Activated T-helper 2 cell treated with anti-CD3 and anti-CD28 coated beads, Interferon-gamma antibody, Interleukin-2, Interleukin-4, amounts not matched to agents 10 μg/mL and 5 μg/mL and 100 μg/mL, durations not matched to agents 14 hours and 24 hours and 36 hours (primary cell): Measurements from ENCODE around the gene MKNK2. TPM values are rescaled to one million over a fixed set of nuclear protein-coding genes. Genes with fewer than 3 reads are reported as not detected.
"Not testable (repeated sequence)": the region's sequence is repeated elsewhere in the genome, so short reads cannot be mapped to it uniquely, and the experiment has no call there.

Source experiments
- DNase-seq: peaks from one replicate; pipeline ENCODE4 v3.0.0; 2021; ENCODE audit warnings: low spot score
- H3K27ac Mint-ChIP-seq: one replicate; pipeline ENCODE4 v1.8.0; 2021; ENCODE audit warnings: mixed read lengths
- H3K27me3 Mint-ChIP-seq: one replicate; pipeline ENCODE4 v1.8.0; 2021; ENCODE audit warnings: low read depth, mixed read lengths
- H3K36me3 Mint-ChIP-seq: one replicate; pipeline ENCODE4 v1.8.0; 2021; ENCODE audit warnings: low read depth, mixed read lengths
- H3K4me1 Mint-ChIP-seq: one replicate; pipeline ENCODE4 v1.8.0; 2021; ENCODE audit warnings: low read depth, mixed read lengths
- H3K4me3 Mint-ChIP-seq: one replicate; pipeline ENCODE4 v1.8.0; 2021; ENCODE audit warnings: low read depth, mild to moderate bottlenecking, moderate library complexity, mixed read lengths
- H3K9me3 Mint-ChIP-seq: one replicate; pipeline ENCODE4 v1.8.0; 2021; ENCODE audit warnings: mixed read lengths
- intact Hi-C: fragments of 100-400 bp; cut with micrococcal nuclease; formaldehyde crosslinking; loops from one replicate; pipeline ENCODE4 v1.15.1; 2023
- total RNA-seq: library from RNA; stranded (reverse); gene quantifications from 2 replicates; pipeline ENCODE4 v1.2.3, GENCODE V29; 2022

MKNK2 gene
- total RNA-seq, 1 donor from 2014 or later = 176 TPM

- H3K27ac Mint-ChIP-seq = no peak overlapping the region
- no peak overlapping the region for H3K4me3 Mint-ChIP-seq
- no peaks in the 10 kb centered on the region for H3K27me3 Mint-ChIP-seq
- H3K36me3 Mint-ChIP-seq = peaks cover 12% of the 10 kb centered on the region
- peak; percentile 55 for DNase-seq
- intact Hi-C loops = no loop called here
- peaks cover 12% of the 10 kb centered on the region for H3K4me1 Mint-ChIP-seq
- H3K9me3 Mint-ChIP-seq = no peaks in the 10 kb centered on the region
Observed at GRCh38 chr19:2034729-2035589, 16.1 kb downstream of the MKNK2 start.

DNA sequence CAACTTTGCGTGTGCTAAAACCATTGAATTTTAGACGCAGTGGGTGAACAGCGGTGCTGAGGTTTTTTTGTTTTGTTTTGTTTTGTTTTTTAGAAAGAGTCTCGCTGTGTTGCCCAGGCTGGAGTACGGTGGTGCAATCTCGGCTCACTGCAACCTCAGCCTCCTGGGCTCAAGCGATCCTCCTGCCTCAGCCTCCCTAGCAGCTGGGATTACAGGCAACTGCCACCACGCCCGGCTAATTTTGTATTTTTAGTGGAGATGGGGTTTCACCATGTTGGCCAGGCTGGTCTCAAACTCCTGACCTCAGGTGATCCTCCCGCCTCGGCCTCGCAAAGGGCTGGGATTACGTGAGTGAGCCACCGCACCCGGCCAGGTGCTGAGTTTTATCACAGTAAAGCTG, 16.8 kb downstream of the MKNK2 start:
- peaks cover 12% of the 10 kb centered on the region for H3K4me1 Mint-ChIP-seq
- H3K4me3 Mint-ChIP-seq, H3K9me3 Mint-ChIP-seq, DNase-seq, H3K27ac Mint-ChIP-seq, H3K36me3 Mint-ChIP-seq, H3K27me3 Mint-ChIP-seq, intact Hi-C loops: not testable (repeated sequence)

DNA sequence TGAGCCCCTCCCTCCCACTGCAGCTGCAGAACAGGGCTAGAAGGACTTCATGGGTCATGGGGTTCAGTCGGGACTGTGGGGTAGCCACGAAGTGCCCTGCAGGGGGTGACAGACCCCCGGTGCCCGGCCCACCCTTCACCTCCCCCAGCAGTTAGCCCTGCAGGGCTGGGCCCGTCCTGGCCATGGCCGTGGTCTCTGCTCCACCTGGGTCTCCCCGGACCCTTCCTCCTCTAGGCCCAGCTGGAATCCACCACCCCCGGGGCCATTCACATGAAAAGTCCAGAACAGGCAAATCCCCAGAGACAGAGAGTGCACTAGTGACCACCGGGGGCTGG, 17.3 kb downstream of the MKNK2 start:
- no peak overlapping the region for H3K4me3 Mint-ChIP-seq
- H3K27ac Mint-ChIP-seq = no peak overlapping the region
- DNase-seq = no peak
- peaks cover 5% of the 10 kb centered on the region for H3K36me3 Mint-ChIP-seq
- H3K27me3 Mint-ChIP-seq = no peaks in the 10 kb centered on the region
- H3K9me3 Mint-ChIP-seq = no peaks in the 10 kb centered on the region
- intact Hi-C loops = no loop called here
- H3K4me1 Mint-ChIP-seq = peaks cover 12% of the 10 kb centered on the region

- peaks cover 12% of the 10 kb centered on the region for H3K4me1 Mint-ChIP-seq
- DNase-seq = no peak
- no peaks in the 10 kb centered on the region for H3K27me3 Mint-ChIP-seq
- intact Hi-C loops = no loop called here
- peaks cover 5% of the 10 kb centered on the region for H3K36me3 Mint-ChIP-seq
- no peak overlapping the region for H3K27ac Mint-ChIP-seq
- no peak overlapping the region for H3K4me3 Mint-ChIP-seq
- H3K9me3 Mint-ChIP-seq = no peaks in the 10 kb centered on the region
Observed at GRCh38 chr19:2033115-2033824, 17.8 kb downstream of the MKNK2 start.

- Mint-ChIP-seq H3K27ac (peak overlapping the region; percentile 34), H3K4me3 (peak overlapping the region; percentile 27), H3K36me3 (no peaks in the 10 kb centered on the region), H3K27me3 (no peaks in the 10 kb centered on the region), H3K4me1 (peaks cover 12% of the 10 kb centered on the region), H3K9me3 (no peaks in the 10 kb centered on the region)
- intact Hi-C loops = no loop called here
- DNase-seq = no peak
Observed at GRCh38 chr19:2032296-2032941, 18.6 kb downstream of the MKNK2 start.

DNA sequence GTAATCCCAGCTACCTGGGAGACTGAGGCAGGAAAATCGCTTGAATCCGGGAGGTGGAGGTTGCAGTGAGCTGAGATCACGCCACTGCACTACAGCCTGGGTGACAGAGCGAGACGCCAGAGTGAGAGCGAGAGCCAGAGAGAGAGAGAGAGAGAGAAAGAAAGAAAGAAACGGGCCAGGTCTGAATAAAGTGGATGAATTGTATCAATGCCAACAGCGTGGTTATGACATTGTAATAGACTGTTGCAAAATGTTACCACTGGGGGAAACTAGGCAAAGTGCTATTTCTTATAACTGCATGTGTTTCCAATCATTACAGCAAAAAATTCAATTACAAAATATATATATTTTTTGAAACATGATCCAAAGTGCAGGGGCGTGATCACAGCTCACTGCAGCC, 23.7 kb downstream of the MKNK2 start:
- peaks cover 7% of the 10 kb centered on the region for H3K4me1 Mint-ChIP-seq
- H3K9me3 Mint-ChIP-seq = peaks cover 10% of the 10 kb centered on the region
- H3K36me3 Mint-ChIP-seq = no peaks in the 10 kb centered on the region
- no peak overlapping the region for H3K27ac Mint-ChIP-seq
- H3K4me3 Mint-ChIP-seq = no peak overlapping the region
- peaks cover 2% of the 10 kb centered on the region for H3K27me3 Mint-ChIP-seq
- DNase-seq = no peak
- intact Hi-C loops = no loop called here

DNA sequence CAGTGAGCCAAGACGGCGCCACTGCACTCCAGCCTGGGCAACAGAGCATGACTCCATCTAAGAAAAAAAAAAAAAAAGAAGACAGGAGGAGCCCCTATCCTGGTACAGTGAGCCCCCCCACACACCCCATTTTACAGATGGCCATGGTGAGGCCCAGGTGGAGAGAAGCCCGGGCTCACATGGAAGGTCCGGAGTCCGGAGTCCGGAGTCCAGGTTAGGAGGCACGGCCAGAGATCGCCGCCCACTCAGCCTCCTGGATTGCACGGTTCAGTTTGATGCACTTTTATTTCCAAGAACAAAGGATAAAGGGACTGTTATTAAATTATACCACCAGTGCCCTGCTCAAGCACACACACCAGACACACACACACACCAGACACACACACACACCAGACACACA, 24.3 kb downstream of the MKNK2 start:
- DNase-seq = no peak
- intact Hi-C loops = no loop called here
- peaks cover 3% of the 10 kb centered on the region for H3K4me1 Mint-ChIP-seq
- no peak overlapping the region for H3K27ac Mint-ChIP-seq
- peaks cover 3% of the 10 kb centered on the region for H3K27me3 Mint-ChIP-seq
- no peak overlapping the region for H3K4me3 Mint-ChIP-seq
- no peaks in the 10 kb centered on the region for H3K36me3 Mint-ChIP-seq
- H3K9me3 Mint-ChIP-seq = peaks cover 10% of the 10 kb centered on the region

DNA sequence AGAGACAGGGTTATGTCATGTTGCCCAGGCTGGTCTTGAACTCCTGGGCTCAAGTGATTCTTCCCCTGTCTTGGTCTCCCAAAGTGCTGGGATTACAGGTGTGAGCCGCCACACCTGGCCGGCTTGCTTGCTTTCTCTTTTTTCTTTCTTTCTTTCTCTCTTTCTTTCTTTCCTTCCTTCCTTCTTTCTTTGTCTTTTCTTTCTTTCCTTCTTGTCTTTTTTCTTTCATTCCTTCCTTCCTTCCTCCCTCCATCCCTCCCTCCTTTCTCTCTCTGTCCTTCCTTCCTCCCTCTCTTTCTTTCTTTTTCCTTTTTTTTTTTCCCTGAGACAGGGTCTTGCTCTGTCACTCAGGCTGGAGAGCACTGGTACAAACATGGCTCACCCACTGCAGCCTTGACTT, 28.8 kb downstream of the MKNK2 start:
- no peak overlapping the region for H3K27ac Mint-ChIP-seq
- peaks cover 3% of the 10 kb centered on the region for H3K27me3 Mint-ChIP-seq
- intact Hi-C loops = no loop called here
- H3K9me3 Mint-ChIP-seq = peaks cover 10% of the 10 kb centered on the region
- H3K4me3 Mint-ChIP-seq = no peak overlapping the region
- no peak for DNase-seq
- H3K36me3 Mint-ChIP-seq = no peaks in the 10 kb centered on the region
- peaks cover 8% of the 10 kb centered on the region for H3K4me1 Mint-ChIP-seq

GRCh38 chr19:2021453-2022140, 29.4 kb downstream of the MKNK2 start:
- H3K9me3 Mint-ChIP-seq = peaks cover 10% of the 10 kb centered on the region
- intact Hi-C loops = no loop called here
- H3K4me1 Mint-ChIP-seq = peaks cover 8% of the 10 kb centered on the region
- H3K36me3 Mint-ChIP-seq = no peaks in the 10 kb centered on the region
- no peak for DNase-seq
- H3K4me3 Mint-ChIP-seq = no peak overlapping the region
- peaks cover 3% of the 10 kb centered on the region for H3K27me3 Mint-ChIP-seq
- no peak overlapping the region for H3K27ac Mint-ChIP-seq

GRCh38 chr19:2018752-2019151, 32.3 kb downstream of the MKNK2 start:
- DNase-seq = no peak
- Mint-ChIP-seq H3K36me3 (no peaks in the 10 kb centered on the region), H3K4me1 (peaks cover 10% of the 10 kb centered on the region), H3K4me3 (no peak overlapping the region), H3K27me3 (peaks cover 3% of the 10 kb centered on the region), H3K9me3 (peaks cover 6% of the 10 kb centered on the region), H3K27ac (no peak overlapping the region)
- intact Hi-C loops = loop anchor here (1.0 to 10.0 kb wide), 3 partner anchors 52 to 136 kb away; partner anchors contain the start of gene AP3D1

DNA sequence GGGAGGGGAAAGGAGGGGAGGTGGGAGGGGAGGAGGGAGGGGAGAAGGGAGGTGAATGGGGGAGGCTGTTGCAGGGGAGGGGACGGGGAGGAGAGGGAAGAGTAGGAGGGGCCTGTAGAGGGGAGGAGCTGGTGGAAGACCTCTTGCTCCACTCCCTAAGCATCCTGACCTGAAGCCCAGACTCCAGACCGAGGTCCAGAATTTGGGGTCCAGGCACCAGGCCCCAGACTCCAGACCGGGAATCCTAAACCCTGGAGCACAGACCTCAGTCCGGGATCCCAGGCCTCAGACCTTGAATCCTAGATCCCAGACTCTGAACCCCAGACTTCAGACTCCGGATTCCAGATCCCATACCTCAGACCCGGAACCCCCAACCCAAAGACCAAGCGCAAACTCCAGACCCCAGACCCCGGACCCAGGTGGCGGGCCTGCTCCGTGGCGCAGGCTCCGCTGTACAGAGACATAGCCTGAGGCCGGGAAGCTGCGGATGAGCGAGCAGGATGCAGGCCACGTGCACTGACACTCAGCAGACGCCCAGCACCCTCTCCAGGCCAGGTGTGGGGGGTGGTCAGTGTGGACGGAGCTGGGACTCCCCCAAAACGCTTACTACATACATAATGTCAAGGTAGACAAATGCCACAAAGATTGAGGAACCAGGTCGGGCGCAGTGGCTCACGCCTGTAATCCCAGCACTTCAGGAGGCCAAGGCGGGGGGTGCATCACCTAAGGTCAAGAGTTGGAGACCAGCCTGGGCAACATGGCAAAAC, 34.8 kb downstream of the MKNK2 start:
- DNase-seq = peak; percentile 58
- Mint-ChIP-seq H3K4me1 (peaks cover 8% of the 10 kb centered on the region), H3K27me3 (no peaks in the 10 kb centered on the region), H3K4me3 (peak overlapping the region; percentile 78), H3K9me3 (no peaks in the 10 kb centered on the region), H3K36me3 (peaks cover 6% of the 10 kb centered on the region), H3K27ac (peak overlapping the region; percentile 17)
- intact Hi-C loops = loop anchor here (5.0 to 10.0 kb wide), 2 partner anchors 71 to 139 kb away; partner anchors contain the start of gene AP3D1

DNA sequence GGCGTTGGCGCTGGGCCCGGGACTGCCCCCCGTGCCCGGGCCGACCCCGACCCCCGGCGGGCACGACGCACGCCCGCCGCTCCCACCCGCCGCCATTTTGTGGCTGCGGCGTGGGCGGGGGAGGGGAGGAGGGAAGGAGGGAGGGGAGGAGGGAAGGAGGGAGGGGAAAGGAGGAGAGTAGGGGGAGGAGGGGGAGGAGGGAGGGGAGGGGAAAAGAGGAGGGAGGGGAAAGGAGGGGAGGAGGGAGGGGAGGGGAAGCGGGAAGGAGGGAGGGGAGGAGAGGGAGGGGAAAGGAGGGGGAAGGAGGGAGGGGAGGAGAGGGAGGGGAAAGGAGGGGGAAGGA, 35.5 kb downstream of the MKNK2 start, which contains the start of gene BTBD2:
Gene BTBD2 (minus strand): TSS at position 107 of the 343 bp plus-strand sequence. CDS start 11 bp downstream, at position 96.
- DNase-seq = no peak
- H3K4me1 Mint-ChIP-seq = peaks cover 8% of the 10 kb centered on the region
- peak within 1 kb of the TSS; percentile 78 for H3K4me3 Mint-ChIP-seq
- H3K36me3 Mint-ChIP-seq = peaks cover 6% of the 10 kb centered on the region
- no peaks in the 10 kb centered on the region for H3K27me3 Mint-ChIP-seq
- peak within 1 kb of the TSS; percentile 17 for H3K27ac Mint-ChIP-seq
- intact Hi-C loops = loop anchor here (5.0 to 10.0 kb wide), 2 partner anchors 72 to 139 kb away; partner anchors contain the start of gene AP3D1
- H3K9me3 Mint-ChIP-seq = no peaks in the 10 kb centered on the region
